ENCODE measurements around the gene GJA1. TPM values are rescaled to one million over a fixed set of nuclear protein-coding genes. Genes with fewer than 3 reads are reported as not detected.

GJA1 gene
- total and polyA plus RNA-seq, 2 of the 8 experiments (the other 6 are each of a cell fraction or from before 2014, with no cell fraction given): 468 to 795 TPM

DNA sequence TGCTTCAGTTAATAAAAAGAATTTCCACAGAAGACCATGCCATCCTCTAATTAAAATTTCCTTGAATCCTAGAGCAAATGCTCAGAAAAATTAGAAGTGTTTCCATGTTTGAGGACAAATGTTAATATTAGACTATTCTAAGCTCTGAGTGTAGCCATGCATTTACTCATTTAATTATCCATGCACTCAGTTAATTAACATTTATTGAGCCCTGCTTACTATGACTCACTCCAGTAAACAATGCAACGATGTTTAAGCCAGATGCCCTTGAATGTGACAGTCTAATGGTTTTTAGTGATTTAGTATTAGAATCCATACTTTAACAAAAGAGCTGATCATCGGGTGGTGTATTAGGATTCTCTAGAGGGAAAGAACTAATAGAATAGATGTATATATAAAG lies 37.3 kb upstream of the GJA1 start:
- Histone ChIP-seq H3K56ac (replicated peaks; ENCODE audit: insufficient read length, low read depth, low read length) (no peak overlapping the region), H3K23me2 (ENCODE audit: low read depth, low read length) (no peaks in the 10 kb centered on the region), H3K4me2 (ENCODE audit: insufficient read depth in 1 of 2, low read depth in 2 of 2, low read length in 2 of 2) (no peak overlapping the region), H3K4me1 (replicated peaks in 1 of 4; ENCODE audit: control insufficient read depth in 3 of 4, insufficient read depth in 4 of 4, low read length in 3 of 4) (no peaks in the 10 kb centered on the region), H3K4ac (replicated peaks; ENCODE audit: insufficient read length, low read depth, low read length) (no peak overlapping the region), H2AFZ (ENCODE audit: low read length) (no peak overlapping the region), H3K9ac (replicated peaks in 1 of 4; ENCODE audit: extremely low read depth in 1 of 4, low read depth in 3 of 4, low read length in 3 of 4) (no peak overlapping the region), H2BK12ac (ENCODE audit: low read depth, low read length) (no peak overlapping the region), H3K14ac (ENCODE audit: insufficient read length) (no peak overlapping the region), H2AK5ac (ENCODE audit: low read depth, low read length) (no peak overlapping the region), H4K8ac (ENCODE audit: extremely low read depth, insufficient read depth, low read length) (no peak overlapping the region), H3K23ac (ENCODE audit: insufficient read length) (no peak overlapping the region), H3K27me3 (replicated peaks in 1 of 4; ENCODE audit: control insufficient read depth in 3 of 4, extremely low read depth in 1 of 4, insufficient read depth in 3 of 4, low read length in 3 of 4) (no peaks in the 10 kb centered on the region), H3K4me3 (ENCODE audit: extremely low read depth in 1 of 4, insufficient read depth in 2 of 4, low read depth in 3 of 4, low read length in 4 of 4) (no peak overlapping the region), H3K9me3 (ENCODE audit: insufficient read depth in 2 of 2, low read depth in 1 of 2, low read length in 1 of 2) (no peaks in the 10 kb centered on the region), H2BK120ac (replicated peaks; ENCODE audit: low read depth, low read length) (no peak overlapping the region), H4K20me1 (replicated peaks in 1 of 2; ENCODE audit: control insufficient read depth in 1 of 2, insufficient read depth in 2 of 2, low read length in 2 of 2) (no peaks in the 10 kb centered on the region), H3K36me3 (ENCODE audit: control insufficient read depth in 2 of 4, insufficient read depth in 4 of 4, low read length in 3 of 4) (no peaks in the 10 kb centered on the region), H2BK5ac (ENCODE audit: low read depth, low read length) (no peak overlapping the region), H4K91ac (replicated peaks; ENCODE audit: insufficient read length, low read length) (no peak overlapping the region), H4K5ac (ENCODE audit: insufficient read length, low read depth, low read length) (no peak overlapping the region), H3K18ac (ENCODE audit: extremely low read depth, low read length) (no peak overlapping the region), H3K79me1 (ENCODE audit: low read depth, low read length) (no peaks in the 10 kb centered on the region), H3K79me2 (ENCODE audit: control insufficient read depth in 1 of 2, insufficient read depth in 2 of 2, low read length in 2 of 2) (no peaks in the 10 kb centered on the region), H2BK15ac (ENCODE audit: low read length) (no peak overlapping the region), H2BK20ac (ENCODE audit: low read length) (no peak overlapping the region), H3K27ac (ENCODE audit: low read depth, low read length) (no peak overlapping the region)
- ChIA-PET CTCF (ENCODE audit: partially characterized antibody) (interaction anchor here (1.0 to 4.4 kb wide), 3 partner anchors 11 to 80 kb away, joined by 3 to 39 read pairs (median 3); no protein-coding TSS in a partner anchor), POLR2A (ENCODE audit: partially characterized antibody) (no interaction called here)
- DNase-seq (ENCODE audit: low read depth in 1 of 2, low spot score in 2 of 2): no peak
- no peak for FAIRE-seq
- WGBS, 2 experiments (ENCODE audit: extremely low coverage in 1 of 2, insufficient coverage in 1 of 2, insufficient read length in 1 of 2, insufficient replicate concordance in 2 of 2, low coverage in 1 of 2, low lambda C conversion rate in 2 of 2, missing lambda C conversion rate in 1 of 2): 95% methylated on average over 2 of the region's 2 CpGs; no CpG with 5 or more reads in 1 of the 2 experiments
- TF ChIP-seq TBP (IDR thresholded peaks at IDR 0.05; ENCODE audit: low read depth, low read length) (no peak), SRF (IDR thresholded peaks at IDR 0.05; ENCODE audit: low read depth, low read length) (no peak), POLR2A (IDR thresholded peaks at IDR 0.05; ENCODE audit: control extremely low read depth in 1 of 2, low read depth in 2 of 2, low read length in 2 of 2) (no peak), CHD2 (IDR thresholded peaks at IDR 0.05; ENCODE audit: low read length) (no peak), EP300 (IDR thresholded peaks at IDR 0.05; ENCODE audit: borderline replicate concordance in 1 of 2, low read depth in 2 of 2, low read length in 2 of 2) (no peak), RAD21 (IDR thresholded peaks at IDR 0.05 in 1 of 2, conservative IDR thresholded peaks at IDR 0.05 in 1 of 2; ENCODE audit: low read depth in 2 of 2, low read length in 2 of 2) (no peak), BCL11A (IDR thresholded peaks at IDR 0.05; ENCODE audit: low read depth in 2 of 2, low read length in 2 of 2) (no peak), EGR1 (IDR thresholded peaks at IDR 0.05; ENCODE audit: borderline replicate concordance, low read depth, low read length) (no peak)
